HPDE6-E6E7 (cell line): ENCODE data around the gene CCDC102B.

ENCODE experiments used
- DNase-seq: peaks from one replicate; pipeline ENCODE4 v3.0.0; 2011; ENCODE audit warnings: missing footprints; ENCODE audit errors: extremely low spot score

Gene CCDC102B

DNA sequence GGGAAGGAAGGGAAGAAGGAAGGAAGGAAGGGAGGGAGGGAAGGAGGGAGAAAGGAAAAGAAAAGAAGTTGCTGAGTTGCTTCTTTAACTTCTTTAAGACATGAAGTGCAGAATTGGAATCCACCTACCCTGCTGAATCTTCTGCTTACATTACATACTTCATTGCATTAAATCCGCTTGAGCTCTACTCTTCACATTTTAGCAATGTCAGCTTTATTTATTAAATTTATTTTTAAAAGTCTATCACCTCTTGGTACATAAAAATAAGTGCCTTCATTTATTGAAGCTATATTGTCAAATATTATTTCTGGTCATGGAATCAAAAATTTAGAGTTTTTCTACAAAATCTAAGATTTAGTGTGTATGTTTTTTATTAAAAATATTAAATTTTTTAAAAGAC is 284.6 kb downstream of the CCDC102B start:
- DNase-seq = no peak

DNA sequence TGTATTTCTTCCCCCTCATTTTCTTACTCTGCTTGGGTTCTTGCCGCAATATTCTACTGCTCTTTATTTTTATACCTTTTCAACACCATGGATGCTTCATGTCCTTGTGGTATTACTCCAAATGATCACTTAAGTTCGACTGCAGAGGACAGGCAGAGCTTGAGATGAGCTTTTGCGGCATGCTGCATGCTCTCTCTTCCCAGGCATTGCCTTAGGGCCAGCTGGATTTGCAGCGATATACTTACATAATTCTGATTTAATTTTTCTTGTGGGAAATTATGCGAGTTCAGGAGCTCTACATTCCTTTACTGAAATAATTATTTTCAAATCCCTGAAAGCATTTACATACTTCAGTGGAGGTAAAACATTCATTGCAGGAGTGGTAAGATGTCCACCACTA is 288.1 kb downstream of the CCDC102B start:
- DNase-seq = no peak

DNA sequence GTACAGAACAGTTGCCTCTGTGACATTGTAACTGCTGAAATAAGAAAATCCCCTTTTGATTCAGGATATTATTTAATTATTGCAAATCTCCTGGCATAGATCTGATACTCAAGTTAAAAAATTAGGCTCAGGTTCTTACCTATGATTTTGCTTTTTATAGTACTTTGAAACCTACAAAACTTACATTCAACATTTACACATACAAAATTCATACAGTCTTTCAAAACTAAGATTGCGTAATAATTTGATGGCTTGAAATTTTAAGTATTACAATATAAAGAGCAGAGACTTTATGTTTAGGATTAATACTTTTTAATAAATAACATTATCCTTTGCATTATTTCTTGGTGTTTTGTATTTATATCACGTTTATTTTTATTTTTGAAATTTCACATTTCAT is 291.1 kb downstream of the CCDC102B start:
- no peak for DNase-seq

DNA sequence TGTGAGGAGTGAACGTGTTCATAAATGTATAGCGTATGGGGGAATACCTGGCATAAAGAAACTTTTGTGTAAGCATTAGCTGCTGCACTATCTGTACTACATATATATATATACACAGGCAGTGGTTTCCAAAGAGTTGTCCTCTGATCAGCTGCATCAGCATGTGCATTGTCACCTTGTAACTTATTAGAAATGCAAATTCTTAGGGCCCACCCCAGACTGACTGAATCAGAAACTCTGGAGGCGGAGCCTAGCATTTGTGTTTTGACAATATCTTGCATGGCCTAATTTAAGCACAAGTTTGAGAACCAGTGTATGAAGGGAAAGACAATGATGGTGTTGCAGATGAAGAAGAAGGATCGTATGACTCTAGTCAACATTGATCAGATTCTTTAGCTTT is 299.5 kb downstream of the CCDC102B start:
- DNase-seq = no peak

DNA sequence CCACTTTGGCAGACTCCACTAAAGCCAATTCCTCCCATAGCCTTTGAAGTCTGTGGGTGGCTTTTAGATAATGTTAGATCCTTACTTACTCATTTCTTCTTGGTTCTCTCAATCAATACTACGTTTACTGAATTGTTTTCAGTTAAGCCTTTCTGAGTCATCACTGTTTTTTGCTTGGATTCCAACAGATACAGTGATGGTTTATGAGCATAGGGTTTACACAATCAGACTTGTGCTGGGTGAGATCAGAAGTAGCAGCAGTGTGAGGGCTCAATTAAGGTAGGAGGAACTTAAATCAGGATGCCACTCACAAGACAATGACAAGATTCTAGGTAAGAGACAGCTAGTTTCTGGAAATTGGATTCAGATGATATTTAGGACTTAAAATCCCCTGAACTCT is 305.1 kb downstream of the CCDC102B start:
- DNase-seq = no peak
